GM18861 (cell line): Measurements from ENCODE around the gene DESI1.
"Not testable (repeated sequence)": the region's sequence is repeated elsewhere in the genome, so short reads cannot be mapped to it uniquely, and the experiment has no call there.

ENCODE experiments used
- ATAC-seq: cut with Tn5 transposase; IDR thresholded peaks from one replicate; pipeline ENCODE4 v1.9.1; 2021; ENCODE audit not compliant: unreplicated experiment

DESI1 gene

GRCh38 chr22:41636467-41636866 lies 15.6 kb upstream of the DESI1 start:
- no peak for ATAC-seq

- ATAC-seq: not testable (repeated sequence)
These were observed 13.8 kb upstream of the DESI1 start for GRCh38 chr22:41634610-41635009.

GRCh38 chr22:41631615-41632014 lies 10.8 kb upstream of the DESI1 start:
- ATAC-seq: not testable (repeated sequence)

- ATAC-seq: not testable (repeated sequence)
These were observed 10.3 kb upstream of the DESI1 start for GRCh38 chr22:41631115-41631514.

GRCh38 chr22:41625577-41625976 lies 4.7 kb upstream of the DESI1 start:
- ATAC-seq: no peak

GRCh38 chr22:41621911-41622179 lies 1.0 kb upstream of the DESI1 start:
- no peak for ATAC-seq

GRCh38 chr22:41621099-41621910 lies 462 bp upstream of the DESI1 start, which contains the start of gene XRCC6:
Gene XRCC6 (plus strand): TSS chr22:41621295. CDS start chr22:41622005, 710 bp downstream.
- ATAC-seq: peak; percentile 65

GRCh38 chr22:41619979-41620588 lies 759 bp downstream of the DESI1 start:
- peak; percentile 0 for ATAC-seq

- no peak for ATAC-seq
These were observed 7.4 kb downstream of the DESI1 start for GRCh38 chr22:41613456-41613855.

- no peak for ATAC-seq
These were observed 8.1 kb downstream of the DESI1 start for GRCh38 chr22:41612603-41613306.

GRCh38 chr22:41608386-41608785 lies 12.5 kb downstream of the DESI1 start:
- ATAC-seq: no peak

GRCh38 chr22:41603873-41604332 lies 16.9 kb downstream of the DESI1 start:
- peak; percentile 82 for ATAC-seq

GRCh38 chr22:41600976-41601375 lies 19.9 kb downstream of the DESI1 start:
- no peak for ATAC-seq

- no peak for ATAC-seq
These were observed 21.8 kb downstream of the DESI1 start for GRCh38 chr22:41598891-41599635.

- no peak for ATAC-seq
These were observed 22.8 kb downstream of the DESI1 start for GRCh38 chr22:41598081-41598480.

- ATAC-seq: no peak
These were observed 23.2 kb downstream of the DESI1 start for GRCh38 chr22:41597635-41597953.

GRCh38 chr22:41596776-41597634 lies 23.8 kb downstream of the DESI1 start:
- ATAC-seq: no peak

GRCh38 chr22:41595703-41596102 lies 25.1 kb downstream of the DESI1 start:
- no peak for ATAC-seq

GRCh38 chr22:41593336-41593960 lies 27.4 kb downstream of the DESI1 start:
- ATAC-seq: not testable (repeated sequence)
